Stomach (tissue), 4 donors: Measurements from ENCODE around the gene KBTBD4.

Experiments used
- CTCF ChIP-seq, 7 experiments: fragments of 450-650 bp in 4 of 7; fragments of 200-600 bp in 3 of 7; sonication (generic) in 3 of 7; IDR thresholded peaks; one replicate each; pipeline ENCODE4 v1.5.1; 2016 to 2019; ENCODE audit warnings: antibody characterized with exemption in 7 of 7, control low read depth in 2 of 7, mild to moderate bottlenecking in 1 of 7
- EP300 ChIP-seq: sonication (generic); formaldehyde crosslinking; IDR thresholded peaks from one replicate; pipeline ENCODE4 v1.6.1; 2017; ENCODE audit warnings: antibody characterized with exemption
- POLR2A ChIP-seq, 4 donors: fragments of 450-650 bp; IDR thresholded peaks; one replicate each; pipeline ENCODE4 v1.6.1; 2016; ENCODE audit warnings: antibody characterized with exemption in 4 of 4, control low read depth in 2 of 4, mild to moderate bottlenecking in 1 of 4, moderate library complexity in 1 of 4

DNA sequence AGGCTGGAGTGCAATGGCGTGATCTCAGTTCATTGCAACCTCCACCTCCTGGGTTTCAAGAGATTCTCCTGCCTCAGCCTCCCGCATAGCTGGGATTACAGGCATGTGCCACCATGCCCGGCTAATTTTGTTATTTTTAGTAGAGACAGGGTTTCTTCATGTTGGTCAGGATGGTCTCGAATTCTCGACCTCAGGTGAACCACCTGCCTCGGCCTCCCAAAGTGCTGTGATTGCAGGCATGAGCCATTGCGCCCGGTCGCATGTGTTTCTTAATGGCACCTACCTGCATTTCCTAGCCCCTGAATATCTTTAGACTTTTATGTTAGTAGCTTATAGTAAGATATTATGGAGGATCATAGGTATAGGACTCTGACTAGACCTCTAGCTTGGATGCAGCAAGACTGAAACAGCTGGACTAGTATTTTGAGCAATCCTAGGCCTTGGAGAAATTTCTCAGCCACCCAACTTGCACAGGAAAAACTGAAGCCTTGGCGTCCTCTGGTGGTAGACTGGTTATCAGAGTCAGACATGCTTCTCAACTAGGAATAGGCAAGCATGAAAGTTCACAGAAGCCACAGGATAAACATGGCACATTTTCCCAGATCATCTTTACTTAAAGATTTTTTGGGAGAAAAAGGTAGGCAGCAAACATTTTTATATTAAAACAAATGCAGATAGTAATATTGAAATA is 38.1 kb upstream of the KBTBD4 start:
- TF ChIP-seq POLR2A (IDR thresholded peaks at IDR 0.05) (no peak), CTCF (IDR thresholded peaks at IDR 0.05) (peak in 5 of 7 experiments; percentile 11 to 48 (median 38)), EP300 (no peak)
